SKM-1 treated with dmso at 0.1 percent for 144 hours (cell line): ENCODE measurements around the gene IGF1R.
A peak's percentile ranks its signal among the peaks of the same experiment; 100 is the strongest.

ENCODE experiments used
- DNase-seq: peaks from one replicate; lab custom pipeline; 2025; ENCODE audit not compliant: unreplicated experiment; lab: John Stamatoyannopoulos, UW

IGF1R gene

GRCh38 chr15:98724048-98724447 lies 75.7 kb downstream of the IGF1R start:
- DNase-seq, result no peak

- DNase-seq, result no peak
Measured at GRCh38 chr15:98724494-98724893, 76.2 kb downstream of the IGF1R start.

GRCh38 chr15:98725874-98726273 lies 77.5 kb downstream of the IGF1R start:
- DNase-seq, result no peak

DNA sequence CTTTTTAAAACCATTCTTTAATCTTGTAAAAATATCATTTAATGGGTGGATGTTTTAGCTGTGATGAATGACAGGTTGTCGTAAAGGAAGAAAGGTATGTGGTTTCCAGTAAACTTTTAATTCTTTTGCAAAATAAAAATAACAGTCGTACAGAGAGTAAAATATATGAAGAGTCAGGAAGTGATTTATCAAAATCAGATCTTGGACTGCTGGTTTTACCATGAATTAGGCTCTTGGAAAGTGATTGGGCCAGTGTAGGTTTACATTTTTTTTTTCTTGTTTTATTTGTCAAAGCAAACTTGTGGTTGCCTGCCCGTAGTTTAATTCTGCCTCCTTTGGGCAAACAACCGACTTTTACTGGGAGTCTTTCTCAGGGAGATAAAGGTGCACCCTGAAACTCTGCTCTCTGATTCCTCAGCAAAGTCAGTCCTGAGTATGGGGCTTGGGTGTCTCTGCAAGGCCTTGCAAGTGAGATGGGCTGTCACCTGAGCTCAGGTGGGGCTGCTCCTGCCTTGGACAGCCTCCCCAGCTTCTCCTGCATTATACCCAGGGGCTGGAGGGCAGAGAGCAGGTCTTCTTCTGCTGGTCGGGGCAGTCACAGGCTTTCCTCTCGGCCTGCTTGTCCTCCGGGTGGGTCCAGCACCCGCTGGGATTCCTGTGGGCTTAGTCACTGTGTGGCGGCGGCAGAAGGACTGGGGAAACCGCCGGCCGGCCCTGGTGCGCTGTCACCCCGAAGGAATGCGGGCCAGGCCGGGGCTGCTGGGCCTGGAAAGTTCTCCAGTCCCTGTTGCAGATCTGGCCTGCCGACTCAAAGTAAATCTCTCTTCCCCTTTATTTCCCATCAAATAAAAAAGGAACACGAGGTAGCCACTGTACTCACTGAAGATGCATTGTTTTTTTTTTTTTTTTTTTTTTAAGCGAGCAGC lies 79.0 kb downstream of the IGF1R start:
- DNase-seq, result no peak

- DNase-seq, result no peak
Measured at GRCh38 chr15:98728082-98728810, 79.9 kb downstream of the IGF1R start.

DNA sequence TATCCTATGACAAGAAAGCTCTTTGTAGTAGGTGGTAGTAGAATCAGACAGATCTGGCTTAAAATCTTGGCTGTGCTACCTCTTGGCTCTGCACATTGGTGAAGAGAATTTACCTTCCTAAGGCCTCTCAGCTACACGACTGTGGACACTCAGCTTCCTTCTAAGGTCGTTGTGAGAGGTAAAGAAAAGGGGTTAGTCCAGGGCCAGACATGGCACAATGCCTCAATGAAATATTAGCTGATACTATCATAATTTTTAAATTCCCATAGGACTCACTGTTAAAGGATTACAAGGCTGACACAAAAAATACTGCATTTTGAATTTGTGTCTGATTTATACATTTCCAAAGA lies 80.4 kb downstream of the IGF1R start:
- DNase-seq, result no peak

GRCh38 chr15:98729446-98730042 lies 81.2 kb downstream of the IGF1R start:
- no peak for DNase-seq

GRCh38 chr15:98730860-98731711 lies 82.7 kb downstream of the IGF1R start:
- DNase-seq, result no peak

- DNase-seq, result no peak
Measured at GRCh38 chr15:98731712-98732450, 83.5 kb downstream of the IGF1R start.

- no peak for DNase-seq
Measured at GRCh38 chr15:98733098-98733497, 84.8 kb downstream of the IGF1R start.

- DNase-seq, result peak; percentile 65
Measured at GRCh38 chr15:98734466-98735199, 86.3 kb downstream of the IGF1R start.

- DNase-seq, result no peak
Measured at GRCh38 chr15:98735304-98735703, 87.0 kb downstream of the IGF1R start.

GRCh38 chr15:98735895-98736617 lies 87.7 kb downstream of the IGF1R start:
- no peak for DNase-seq

- DNase-seq, result no peak
Measured at GRCh38 chr15:98737159-98737558, 88.8 kb downstream of the IGF1R start.

- DNase-seq, result no peak
Measured at GRCh38 chr15:98737721-98738120, 89.4 kb downstream of the IGF1R start.

DNA sequence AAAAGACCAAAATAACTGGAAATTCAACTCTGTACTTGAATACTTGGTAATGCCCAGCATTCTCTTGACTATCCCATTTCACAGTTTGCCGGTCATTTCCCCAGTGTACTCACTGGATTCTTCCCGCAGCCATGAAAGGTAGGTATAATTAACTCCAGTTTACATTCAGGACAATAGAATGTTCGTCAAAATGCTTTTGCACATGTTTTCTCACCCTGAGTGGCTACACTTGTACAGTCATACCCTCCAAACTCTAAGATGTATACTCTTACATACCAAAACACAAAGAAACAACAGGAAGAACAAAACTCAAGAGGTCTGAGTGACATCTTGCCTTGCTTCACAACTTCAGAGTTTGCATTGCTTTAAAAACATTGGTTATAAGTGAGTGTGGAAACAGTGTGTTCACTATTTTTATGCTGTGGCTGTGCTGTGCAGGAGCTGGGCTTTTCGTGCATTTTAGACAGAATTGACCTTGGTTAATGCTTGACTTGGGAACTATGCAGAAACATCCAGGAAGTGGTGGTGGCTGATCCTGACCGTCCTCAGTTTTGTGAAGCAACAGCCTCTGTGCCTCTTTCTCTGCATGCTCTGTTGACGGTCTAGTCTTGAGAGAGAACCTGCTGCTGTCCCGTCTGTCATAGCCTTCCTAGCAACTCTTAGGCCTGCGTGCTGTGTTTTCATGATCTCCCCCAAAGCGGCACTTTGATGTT lies 90.5 kb downstream of the IGF1R start:
- peak; percentile 30 for DNase-seq

GRCh38 chr15:98740295-98740694 lies 92.0 kb downstream of the IGF1R start:
- no peak for DNase-seq

GRCh38 chr15:98740963-98741362 lies 92.6 kb downstream of the IGF1R start:
- no peak for DNase-seq
